GM12864 (cell line): ENCODE data around the gene CDK14.

Source experiments
- DNase-seq: peaks from one replicate; pipeline ENCODE4 v3.0.0-alpha.2; 2011; ENCODE audit warnings: low read depth
- H3K4me3 ChIP-seq: 2 replicates; pipeline ENCODE4 v1.5.1; 2011; ENCODE audit warnings: mild to moderate bottlenecking, low read depth, low read length, control low read depth
- CTCF ChIP-seq: IDR thresholded peaks from 2 replicates; pipeline ENCODE4 v1.5.1; 2011; ENCODE audit warnings: low read depth, mild to moderate bottlenecking, moderate library complexity, low read length, control low read depth, inconsistent platforms; ENCODE audit errors: missing control alignments

Gene CDK14

DNA sequence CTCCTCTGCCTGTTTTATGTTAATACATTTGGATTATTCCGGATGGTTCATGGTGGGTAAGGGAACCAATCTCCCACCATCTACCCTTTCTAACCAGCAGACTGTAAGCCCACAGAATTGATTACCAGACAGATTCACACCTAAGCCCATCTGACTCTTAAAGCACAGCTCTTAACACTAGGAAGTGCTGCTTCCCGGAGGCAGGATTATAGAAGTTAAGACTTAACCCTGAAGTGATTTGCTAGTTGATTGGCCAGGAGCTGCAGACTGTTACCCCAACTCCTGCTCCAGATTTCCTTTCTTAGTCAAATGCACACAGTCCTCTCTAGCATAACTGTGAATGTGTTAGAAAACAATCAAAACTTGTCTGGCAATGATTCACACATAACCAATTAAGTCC lies 221.7 kb downstream of the CDK14 start:
- TF ChIP-seq CTCF: no peak
- no peak for DNase-seq

GRCh38 chr7:90818341-90818740 lies 222.2 kb downstream of the CDK14 start:
- DNase-seq: no peak
- TF ChIP-seq CTCF: no peak
- no peak overlapping the region for H3K4me3 ChIP-seq

More for the DNA sequence above, 221.7 kb downstream of the CDK14 start:
- no peak overlapping the region for H3K4me3 ChIP-seq

DNA sequence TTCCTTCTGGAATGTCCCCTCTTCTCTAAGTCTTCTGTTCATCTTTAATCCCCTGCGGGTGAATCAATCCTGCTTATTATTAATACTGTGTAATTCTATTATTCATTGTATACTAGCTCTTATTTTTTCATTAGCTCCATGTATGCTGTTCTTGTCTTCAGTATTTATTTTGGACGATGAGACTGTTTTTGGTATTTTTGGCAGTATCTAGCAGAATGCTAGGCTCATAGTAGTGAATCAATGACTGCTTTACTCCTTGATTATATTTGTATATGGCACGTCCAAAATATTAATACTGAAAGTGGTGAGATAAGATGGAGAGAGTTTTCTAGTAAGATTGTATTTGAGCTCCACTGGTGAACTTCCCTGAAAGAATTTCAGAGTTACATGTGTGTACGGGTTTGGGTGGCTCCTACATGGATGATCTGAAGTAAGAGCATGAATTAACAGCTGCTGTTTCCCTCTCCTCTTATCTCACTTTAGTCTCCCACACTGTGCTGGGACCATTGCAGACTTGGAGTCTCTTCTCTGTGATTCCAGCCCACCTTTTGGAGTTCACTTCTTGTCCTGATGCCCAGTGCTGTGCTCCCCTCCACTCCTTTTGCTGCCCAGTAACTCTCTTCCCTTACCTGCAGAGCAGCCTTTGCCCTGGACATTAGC lies 226.0 kb downstream of the CDK14 start:
- DNase-seq: no peak
- no peak for TF ChIP-seq CTCF
- no peak overlapping the region for H3K4me3 ChIP-seq

DNA sequence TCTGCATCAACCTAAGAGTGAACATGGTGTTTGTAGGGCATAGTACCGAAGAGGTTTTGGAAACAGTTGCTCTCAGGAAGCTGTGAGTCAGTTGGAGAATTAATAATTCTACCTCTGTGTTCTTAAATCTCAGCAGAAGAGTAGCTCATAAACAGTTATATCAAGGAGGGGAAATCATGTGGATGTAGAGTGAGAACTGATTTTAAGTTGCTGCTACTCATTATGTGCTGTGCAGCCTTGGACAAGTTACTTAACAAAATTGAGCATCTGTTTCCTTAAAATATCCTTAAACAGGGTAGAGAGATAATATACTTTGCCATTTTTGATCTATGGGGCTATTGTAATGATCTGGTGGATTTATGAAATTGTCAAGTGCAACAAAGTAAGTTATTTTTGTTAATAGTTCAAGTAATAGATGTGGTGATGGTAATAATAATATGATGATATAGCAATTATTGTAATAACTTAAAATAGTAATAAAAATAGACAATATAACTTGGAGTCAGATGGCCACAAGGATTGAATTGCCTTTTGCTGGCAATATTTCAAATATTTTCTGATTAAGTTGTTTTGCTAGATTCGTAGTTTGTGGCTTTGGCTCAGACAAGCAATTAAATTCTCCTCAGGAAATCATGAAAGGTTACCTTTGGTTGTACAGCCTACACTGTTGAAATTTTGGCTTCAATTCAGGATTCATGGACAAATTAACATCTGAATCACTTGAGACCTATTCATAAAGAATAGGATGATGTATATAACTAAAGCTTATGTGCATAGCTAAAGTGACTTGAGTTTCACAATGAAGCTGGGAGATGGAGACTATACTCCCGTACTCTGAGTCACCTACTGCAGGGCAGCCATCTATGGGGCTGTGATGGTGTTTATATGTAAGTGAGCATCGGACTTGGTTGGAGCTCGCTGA lies 228.5 kb downstream of the CDK14 start:
- TF ChIP-seq CTCF: no peak
- H3K4me3 ChIP-seq: no peak overlapping the region
- DNase-seq: no peak

GRCh38 chr7:90825779-90826178 lies 229.7 kb downstream of the CDK14 start:
- TF ChIP-seq CTCF: no peak
- H3K4me3 ChIP-seq: no peak overlapping the region
- DNase-seq: no peak

DNA sequence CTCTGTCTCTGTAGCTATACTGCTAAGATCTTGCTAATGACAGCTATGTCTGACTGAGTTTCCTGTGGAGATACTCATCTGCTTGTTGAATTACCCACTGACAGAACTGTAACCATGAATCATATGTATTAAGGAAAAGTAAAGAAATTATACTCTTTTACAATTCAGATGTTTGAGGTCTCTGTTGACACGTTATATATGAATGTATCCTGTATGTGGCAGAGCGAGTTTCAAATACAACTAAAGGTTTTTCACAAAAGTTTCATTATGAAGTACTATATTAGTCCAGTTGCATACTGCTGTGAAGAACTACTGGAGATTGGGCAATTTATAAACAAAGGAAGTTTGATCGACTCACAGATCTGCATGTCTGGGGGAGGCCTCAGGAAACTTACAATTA lies 232.5 kb downstream of the CDK14 start:
- H3K4me3 ChIP-seq: no peak overlapping the region
- no peak for TF ChIP-seq CTCF
- no peak for DNase-seq
